ENCODE data around the gene GCH1.
"Not testable (repeated sequence)": the region's sequence is repeated elsewhere in the genome, so short reads cannot be mapped to it uniquely, and the experiment has no call there.

GCH1 gene

GRCh38 chr14:54801482-54801881 lies 101.1 kb downstream of the GCH1 start:
- not testable (repeated sequence) for DNase-seq (ENCODE audit: low read depth, low spot score)

GRCh38 chr14:54798465-54799124 lies 104.0 kb downstream of the GCH1 start:
- DNase-seq (ENCODE audit: low read depth, low spot score): no peak

GRCh38 chr14:54797986-54798385 lies 104.6 kb downstream of the GCH1 start:
- no peak for DNase-seq (ENCODE audit: low read depth, low spot score)

GRCh38 chr14:54797556-54797955 lies 105.1 kb downstream of the GCH1 start:
- no peak for DNase-seq (ENCODE audit: low read depth, low spot score)

GRCh38 chr14:54796961-54797360 lies 105.7 kb downstream of the GCH1 start:
- DNase-seq (ENCODE audit: low read depth, low spot score): no peak

- DNase-seq (ENCODE audit: low read depth, low spot score): no peak
Measured at GRCh38 chr14:54794796-54795195, 107.8 kb downstream of the GCH1 start.

GRCh38 chr14:54794159-54794558 lies 108.5 kb downstream of the GCH1 start:
- DNase-seq (ENCODE audit: low read depth, low spot score): no peak

GRCh38 chr14:54792288-54792687 lies 110.3 kb downstream of the GCH1 start:
- no peak for DNase-seq (ENCODE audit: low read depth, low spot score)
